Stimulated activated CD4-positive, alpha-beta T cell treated with anti-CD3 and anti-CD28 coated beads, TNF-alpha, amount 100 ng/mL, for 48 hours (primary cell): ENCODE results near the gene RELCH.

Source experiments
- DNase-seq, 3 donors: peaks; one replicate each; pipeline ENCODE4 v3.0.0-alpha.2; 2020; ENCODE audit warnings: low read depth in 3 of 3

RELCH gene

DNA sequence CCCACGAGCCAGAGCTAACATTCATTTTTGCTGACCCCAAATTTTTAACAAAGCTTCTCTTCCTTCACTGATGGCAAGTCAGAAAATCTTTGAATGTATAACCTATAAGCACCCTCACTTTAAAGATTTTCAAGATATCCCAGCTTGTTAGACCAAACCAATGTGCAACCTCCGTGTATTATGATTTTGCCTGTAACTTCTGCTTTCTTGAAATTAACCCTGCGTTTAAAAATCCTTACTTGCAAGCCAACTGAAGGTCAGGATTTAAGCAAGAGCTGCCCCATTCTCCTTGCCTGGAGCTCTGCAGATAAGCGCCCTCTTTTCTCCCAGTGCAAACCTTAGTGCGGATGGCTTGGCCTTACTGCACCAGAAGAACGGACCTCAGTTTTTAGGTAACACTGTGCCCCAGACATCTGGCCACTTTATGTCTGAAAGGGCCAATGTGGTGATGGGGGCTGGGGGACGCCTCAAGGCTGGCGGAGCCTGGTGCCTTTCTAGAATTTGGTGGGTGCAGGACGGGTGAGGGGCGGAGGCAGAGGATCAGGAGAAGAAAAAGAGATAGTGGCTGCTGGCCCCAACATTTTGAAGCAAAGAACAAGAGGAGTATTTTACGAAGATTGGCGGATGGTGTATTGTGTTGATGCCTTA is 137.2 kb downstream of the RELCH start:
- DNase-seq = no peak

- DNase-seq = peak; percentile 35 to 61 (median 52)
These were observed 138.1 kb downstream of the RELCH start, which contains the start of gene TNFRSF11A for GRCh38 chr18:62324917-62325805. Gene TNFRSF11A (plus strand): TSS chr18:62325310. CDS start chr18:62325353, 43 bp downstream.

GRCh38 chr18:62325806-62326645 is 139.0 kb downstream of the RELCH start:
- no peak for DNase-seq

GRCh38 chr18:62326646-62327348 is 139.7 kb downstream of the RELCH start:
- no peak for DNase-seq

GRCh38 chr18:62327977-62328376 is 140.9 kb downstream of the RELCH start:
- DNase-seq = no peak

- DNase-seq = no peak
These were observed 141.8 kb downstream of the RELCH start for GRCh38 chr18:62328586-62329525.

DNA sequence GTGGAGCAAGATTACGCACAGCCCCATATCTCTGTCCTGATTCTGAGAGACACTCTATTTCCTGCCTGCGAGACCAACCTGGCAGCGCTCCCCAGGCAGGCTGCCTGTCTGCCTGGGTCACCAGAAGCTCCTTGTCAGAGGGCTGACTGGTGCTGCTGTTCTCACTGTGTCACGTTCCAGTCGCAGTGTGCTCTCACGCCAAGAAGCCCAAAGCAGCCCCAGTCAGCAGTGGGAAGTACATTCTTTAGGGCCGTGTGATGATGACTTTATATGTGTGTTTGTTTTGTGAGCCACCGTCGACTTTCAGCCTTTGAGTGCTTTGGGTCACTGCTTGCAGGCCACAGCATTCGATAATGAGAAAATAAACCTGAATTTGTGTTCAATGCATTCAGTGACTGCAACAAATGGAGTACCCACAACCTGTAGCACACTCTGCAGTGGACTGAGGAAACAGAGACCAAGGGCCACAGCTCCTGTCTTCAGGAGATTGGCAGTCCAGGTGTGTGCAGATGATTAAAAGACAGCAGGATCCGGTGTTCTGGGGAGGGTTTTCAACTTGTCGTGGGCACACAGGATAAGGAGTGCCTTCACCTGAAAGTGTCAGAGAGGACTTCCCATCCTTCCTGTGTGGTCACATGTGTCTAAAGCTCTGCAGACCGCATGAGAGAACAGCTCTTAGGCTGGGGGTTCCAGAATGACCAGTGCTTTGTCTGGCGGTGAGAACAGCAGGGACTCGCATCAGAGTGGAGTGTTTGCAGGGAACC is 142.8 kb downstream of the RELCH start:
- DNase-seq = peak in 2 of 3 donors; percentile 33 to 42

DNA sequence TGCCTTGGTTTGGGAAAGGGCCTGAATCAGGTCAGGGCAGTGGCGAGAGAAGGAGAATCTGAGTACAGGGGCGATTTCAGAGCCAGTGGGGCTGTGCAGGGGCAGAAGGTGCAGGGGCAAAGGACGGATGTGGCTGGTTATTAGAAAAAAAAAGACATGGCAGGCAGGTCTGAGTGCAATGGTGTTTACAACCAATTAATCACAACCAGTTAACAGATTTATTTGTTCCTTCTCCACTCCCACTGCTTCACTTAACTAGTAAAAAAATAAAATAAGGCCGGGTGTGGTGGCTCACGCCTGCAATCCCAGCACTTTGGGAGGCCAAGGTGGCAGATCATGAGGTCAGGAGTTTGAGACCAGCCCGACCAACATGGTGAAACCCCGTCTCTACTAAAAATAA is 143.6 kb downstream of the RELCH start:
- DNase-seq = no peak

- no peak for DNase-seq
These were observed 144.7 kb downstream of the RELCH start for GRCh38 chr18:62331581-62332356.

GRCh38 chr18:62332431-62332830 is 145.4 kb downstream of the RELCH start:
- no peak for DNase-seq

- no peak for DNase-seq
These were observed 146.1 kb downstream of the RELCH start for GRCh38 chr18:62332964-62333695.

DNA sequence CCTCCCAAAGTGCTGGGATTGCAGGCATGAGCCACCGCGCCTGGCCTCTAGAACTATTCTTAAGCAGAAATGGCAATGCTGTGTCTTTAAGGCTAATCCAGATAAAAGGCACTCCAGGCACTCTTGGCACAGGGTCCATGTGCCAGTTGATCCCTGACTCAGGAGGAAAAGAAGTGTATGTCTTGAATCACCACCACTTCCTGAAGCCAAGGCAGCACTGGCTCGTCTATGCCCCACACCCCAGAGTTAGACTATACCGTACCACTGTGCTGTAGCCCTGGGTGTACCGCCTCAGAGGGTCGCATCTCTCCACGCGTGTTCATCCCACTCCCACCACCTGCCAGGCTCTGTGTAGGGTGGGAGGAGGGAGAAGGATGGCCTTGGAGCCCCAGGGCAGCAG is 147.1 kb downstream of the RELCH start:
- DNase-seq = no peak

GRCh38 chr18:62335494-62335893 is 148.4 kb downstream of the RELCH start:
- no peak for DNase-seq

- DNase-seq = no peak
These were observed 149.6 kb downstream of the RELCH start for GRCh38 chr18:62336618-62337017.

- DNase-seq = no peak
These were observed 150.3 kb downstream of the RELCH start for GRCh38 chr18:62337336-62337735.

- DNase-seq = no peak
These were observed 151.5 kb downstream of the RELCH start for GRCh38 chr18:62338446-62339105.
